ENCODE data around the gene PDZD2. TPM values are rescaled to one million over a fixed set of nuclear protein-coding genes. Genes with fewer than 3 reads are reported as not detected.

Gene PDZD2
- total RNA-seq, 1 experiment from 2014 or later = 0.37 TPM

DNA sequence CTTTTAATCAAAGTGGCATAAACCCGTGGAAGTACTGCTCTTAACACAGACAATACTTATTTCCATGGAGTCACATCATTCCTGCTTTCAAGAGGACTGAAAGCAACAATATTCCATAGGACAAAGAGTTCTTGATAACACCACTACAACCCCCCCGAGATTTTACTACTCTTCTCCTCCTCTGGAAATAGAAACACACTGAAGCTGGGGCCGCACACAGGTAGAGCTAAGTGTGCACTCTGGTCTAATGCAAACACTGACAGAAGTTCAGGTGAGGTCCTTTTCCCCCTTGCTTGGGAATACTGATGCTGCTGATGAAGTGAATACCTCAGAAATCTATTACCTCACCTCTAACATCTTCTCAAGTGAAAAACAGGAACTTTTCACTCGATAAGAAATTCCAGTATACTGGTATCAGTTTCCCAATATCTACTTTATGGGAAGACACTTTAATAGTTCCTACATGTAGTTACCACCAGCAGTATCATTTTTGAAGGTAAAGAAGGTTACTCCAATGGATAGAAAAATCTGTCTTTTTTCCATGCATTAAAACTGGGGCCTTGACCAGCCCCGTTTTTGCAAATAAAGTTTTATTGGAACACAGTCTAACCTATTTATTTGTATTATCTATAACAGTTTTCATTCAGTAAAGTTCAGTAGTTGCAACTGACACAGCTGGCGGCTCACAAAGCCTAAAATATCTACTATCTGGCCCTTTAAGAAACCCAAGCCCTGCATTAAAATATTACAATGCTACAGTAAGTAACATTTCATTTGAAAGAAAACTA lies 485.2 kb downstream of the PDZD2 start (continued):
- TF ChIP-seq, protein P1, sequence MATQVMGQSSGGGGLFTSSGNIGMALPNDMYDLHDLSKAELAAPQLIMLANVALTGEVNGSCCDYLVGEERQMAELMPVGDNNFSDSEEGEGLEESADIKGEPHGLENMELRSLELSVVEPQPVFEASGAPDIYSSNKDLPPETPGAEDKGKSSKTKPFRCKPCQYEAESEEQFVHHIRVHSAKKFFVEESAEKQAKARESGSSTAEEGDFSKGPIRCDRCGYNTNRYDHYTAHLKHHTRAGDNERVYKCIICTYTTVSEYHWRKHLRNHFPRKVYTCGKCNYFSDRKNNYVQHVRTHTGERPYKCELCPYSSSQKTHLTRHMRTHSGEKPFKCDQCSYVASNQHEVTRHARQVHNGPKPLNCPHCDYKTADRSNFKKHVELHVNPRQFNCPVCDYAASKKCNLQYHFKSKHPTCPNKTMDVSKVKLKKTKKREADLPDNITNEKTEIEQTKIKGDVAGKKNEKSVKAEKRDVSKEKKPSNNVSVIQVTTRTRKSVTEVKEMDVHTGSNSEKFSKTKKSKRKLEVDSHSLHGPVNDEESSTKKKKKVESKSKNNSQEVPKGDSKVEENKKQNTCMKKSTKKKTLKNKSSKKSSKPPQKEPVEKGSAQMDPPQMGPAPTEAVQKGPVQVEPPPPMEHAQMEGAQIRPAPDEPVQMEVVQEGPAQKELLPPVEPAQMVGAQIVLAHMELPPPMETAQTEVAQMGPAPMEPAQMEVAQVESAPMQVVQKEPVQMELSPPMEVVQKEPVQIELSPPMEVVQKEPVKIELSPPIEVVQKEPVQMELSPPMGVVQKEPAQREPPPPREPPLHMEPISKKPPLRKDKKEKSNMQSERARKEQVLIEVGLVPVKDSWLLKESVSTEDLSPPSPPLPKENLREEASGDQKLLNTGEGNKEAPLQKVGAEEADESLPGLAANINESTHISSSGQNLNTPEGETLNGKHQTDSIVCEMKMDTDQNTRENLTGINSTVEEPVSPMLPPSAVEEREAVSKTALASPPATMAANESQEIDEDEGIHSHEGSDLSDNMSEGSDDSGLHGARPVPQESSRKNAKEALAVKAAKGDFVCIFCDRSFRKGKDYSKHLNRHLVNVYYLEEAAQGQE (IDR thresholded peaks at IDR 0.05; ENCODE audit: low read depth) = no peak

DNA sequence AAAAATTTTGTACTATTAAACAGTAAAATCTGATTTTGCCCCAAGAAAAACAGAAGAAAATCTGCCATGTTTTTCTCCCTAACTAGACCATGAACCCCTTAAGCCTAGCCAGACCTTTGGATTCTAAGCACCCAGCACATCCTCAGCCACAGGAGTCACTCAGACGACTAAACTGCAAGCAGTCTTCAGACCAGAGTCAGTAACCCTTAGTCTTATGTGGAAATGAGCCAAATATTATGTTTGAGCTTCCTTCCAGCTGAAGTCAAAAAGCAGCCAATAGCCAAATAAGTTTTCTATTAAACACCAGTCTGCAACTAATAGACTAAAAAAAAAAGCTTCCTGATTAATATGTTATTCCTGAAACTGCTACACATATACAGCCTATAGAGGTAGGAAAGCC lies 487.8 kb downstream of the PDZD2 start:
- ChIA-PET RAD21 (ENCODE audit: low non-redundant PET in 1 of 2, low total read pairs in 2 of 2, uncharacterized antibody in 2 of 2, unreplicated experiment in 2 of 2) (no interaction called here), CTCF (no interaction called here), POLR2A (no interaction called here)
- Histone ChIP-seq H3K4me3 (replicated peaks in 1 of 2; ENCODE audit: low read depth in 1 of 2, low read length in 2 of 2) (no peak overlapping the region), H4K20me1 (ENCODE audit: insufficient read depth) (0 out of 2 replicates have a peak, but pooled peaks cover 10% of the 10 kb centered on the region), H3K9me3 (ENCODE audit: control insufficient read depth in 1 of 2, insufficient read depth in 1 of 2, low read depth in 1 of 2, low read length in 2 of 2) (no peaks in the 10 kb centered on the region), H3K4me1 (ENCODE audit: control insufficient read depth in 1 of 2, insufficient read depth in 2 of 2, low read length in 2 of 2) (no peaks in the 10 kb centered on the region), H3K9ac (ENCODE audit: low read length) (no peak overlapping the region), H3K27ac (ENCODE audit: low read depth, low read length) (no peak overlapping the region), H3K27me3 (ENCODE audit: insufficient read depth, low read length) (no peaks in the 10 kb centered on the region), H3K4me2 (ENCODE audit: low read length) (no peak overlapping the region), H2AFZ (ENCODE audit: low read depth, low read length, poor library complexity, severe bottlenecking) (no peak overlapping the region), H3K79me2 (ENCODE audit: insufficient read depth, low read length) (peaks cover 90% of the 10 kb centered on the region), H3K9me2 (ENCODE audit: insufficient read depth) (no peaks in the 10 kb centered on the region), H3K36me3 (ENCODE audit: control insufficient read depth in 1 of 2, insufficient read depth in 2 of 2, low read length in 2 of 2) (peaks cover 6 to 14% of the 10 kb centered on the region in 2 experiments; a peak in 3 of 4 replicates)
- no peak for DNase-seq (ENCODE audit: low read depth, low spot score)
- BruUV-seq (replicated peaks) = no TSS peak
- no peak for ATAC-seq
- intact Hi-C loops (cut with micrococcal nuclease) = no loop called here
- TF ChIP-seq ZNF274 (IDR thresholded peaks at IDR 0.05; ENCODE audit: low read depth, low read length) (no peak), POLR2AphosphoS5 (IDR thresholded peaks at IDR 0.05; ENCODE audit: low read depth, low read length) (no peak), EZH2 (IDR thresholded peaks at IDR 0.05) (no peak), SRF (IDR thresholded peaks at IDR 0.05; ENCODE audit: low read depth) (no peak), FOSL1 (IDR thresholded peaks at IDR 0.05; ENCODE audit: low read depth) (no peak), ELF1 (IDR thresholded peaks at IDR 0.05; ENCODE audit: borderline replicate concordance, low read depth) (no peak), SP1 (IDR thresholded peaks at IDR 0.05; ENCODE audit: low read depth) (no peak), CBX3 (IDR thresholded peaks at IDR 0.05; ENCODE audit: low read depth) (no peak), JUND (IDR thresholded peaks at IDR 0.05) (no peak), TCF7L2 (IDR thresholded peaks at IDR 0.05; ENCODE audit: borderline replicate concordance, extremely low read depth, insufficient read depth, insufficient read length) (no peak), CEBPB (IDR thresholded peaks at IDR 0.05; ENCODE audit: low read depth) (no peak), RAD21 (IDR thresholded peaks at IDR 0.05; ENCODE audit: low read depth) (no peak), SIN3A (IDR thresholded peaks at IDR 0.05; ENCODE audit: low read depth) (no peak)
- TF ChIP-seq, protein P2, sequence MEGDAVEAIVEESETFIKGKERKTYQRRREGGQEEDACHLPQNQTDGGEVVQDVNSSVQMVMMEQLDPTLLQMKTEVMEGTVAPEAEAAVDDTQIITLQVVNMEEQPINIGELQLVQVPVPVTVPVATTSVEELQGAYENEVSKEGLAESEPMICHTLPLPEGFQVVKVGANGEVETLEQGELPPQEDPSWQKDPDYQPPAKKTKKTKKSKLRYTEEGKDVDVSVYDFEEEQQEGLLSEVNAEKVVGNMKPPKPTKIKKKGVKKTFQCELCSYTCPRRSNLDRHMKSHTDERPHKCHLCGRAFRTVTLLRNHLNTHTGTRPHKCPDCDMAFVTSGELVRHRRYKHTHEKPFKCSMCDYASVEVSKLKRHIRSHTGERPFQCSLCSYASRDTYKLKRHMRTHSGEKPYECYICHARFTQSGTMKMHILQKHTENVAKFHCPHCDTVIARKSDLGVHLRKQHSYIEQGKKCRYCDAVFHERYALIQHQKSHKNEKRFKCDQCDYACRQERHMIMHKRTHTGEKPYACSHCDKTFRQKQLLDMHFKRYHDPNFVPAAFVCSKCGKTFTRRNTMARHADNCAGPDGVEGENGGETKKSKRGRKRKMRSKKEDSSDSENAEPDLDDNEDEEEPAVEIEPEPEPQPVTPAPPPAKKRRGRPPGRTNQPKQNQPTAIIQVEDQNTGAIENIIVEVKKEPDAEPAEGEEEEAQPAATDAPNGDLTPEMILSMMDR (IDR thresholded peaks at IDR 0.05 in 2 of 3, conservative IDR thresholded peaks at IDR 0.05 in 1 of 3; ENCODE audit: borderline replicate concordance in 1 of 3, insufficient read depth in 1 of 3, low read depth in 2 of 3, low read length in 2 of 3) = no peak
- TF ChIP-seq, protein P3, sequence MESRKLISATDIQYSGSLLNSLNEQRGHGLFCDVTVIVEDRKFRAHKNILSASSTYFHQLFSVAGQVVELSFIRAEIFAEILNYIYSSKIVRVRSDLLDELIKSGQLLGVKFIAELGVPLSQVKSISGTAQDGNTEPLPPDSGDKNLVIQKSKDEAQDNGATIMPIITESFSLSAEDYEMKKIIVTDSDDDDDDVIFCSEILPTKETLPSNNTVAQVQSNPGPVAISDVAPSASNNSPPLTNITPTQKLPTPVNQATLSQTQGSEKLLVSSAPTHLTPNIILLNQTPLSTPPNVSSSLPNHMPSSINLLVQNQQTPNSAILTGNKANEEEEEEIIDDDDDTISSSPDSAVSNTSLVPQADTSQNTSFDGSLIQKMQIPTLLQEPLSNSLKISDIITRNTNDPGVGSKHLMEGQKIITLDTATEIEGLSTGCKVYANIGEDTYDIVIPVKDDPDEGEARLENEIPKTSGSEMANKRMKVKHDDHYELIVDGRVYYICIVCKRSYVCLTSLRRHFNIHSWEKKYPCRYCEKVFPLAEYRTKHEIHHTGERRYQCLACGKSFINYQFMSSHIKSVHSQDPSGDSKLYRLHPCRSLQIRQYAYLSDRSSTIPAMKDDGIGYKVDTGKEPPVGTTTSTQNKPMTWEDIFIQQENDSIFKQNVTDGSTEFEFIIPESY (IDR thresholded peaks at IDR 0.05; ENCODE audit: extremely low read depth, insufficient replicate concordance, low read length) = no peak
- TF ChIP-seq, protein P4, sequence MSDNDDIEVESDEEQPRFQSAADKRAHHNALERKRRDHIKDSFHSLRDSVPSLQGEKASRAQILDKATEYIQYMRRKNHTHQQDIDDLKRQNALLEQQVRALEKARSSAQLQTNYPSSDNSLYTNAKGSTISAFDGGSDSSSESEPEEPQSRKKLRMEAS (IDR thresholded peaks at IDR 0.05) = no peak
- TF ChIP-seq, protein P5, sequence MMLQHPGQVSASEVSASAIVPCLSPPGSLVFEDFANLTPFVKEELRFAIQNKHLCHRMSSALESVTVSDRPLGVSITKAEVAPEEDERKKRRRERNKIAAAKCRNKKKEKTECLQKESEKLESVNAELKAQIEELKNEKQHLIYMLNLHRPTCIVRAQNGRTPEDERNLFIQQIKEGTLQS (IDR thresholded peaks at IDR 0.05) = no peak
